K562 (cell line): ENCODE data around the gene KIN. TPM values are rescaled to one million over a fixed set of nuclear protein-coding genes. Genes with fewer than 3 reads are reported as not detected.

Source experiments
- ATAC-seq: fragments of 200-7000 bp; cut with Tn5 transposase; 3 replicates; pipeline ENCODE4 v1.9.1; 2020; ENCODE audit warnings: moderate library complexity
- BruUV-seq: library from RNA; stranded (reverse); fragments of 400-500 nt; replicated peaks from 2 replicates; lab custom pipeline; 2021; lab: Mats Ljungman, UMichigan
- CTCF ChIA-PET: fragments of 300-600 bp; formaldehyde crosslinking; extraction: SDS; loops from one replicate; lab custom pipeline; 2021; ENCODE audit warnings: low intra/inter-chr PET ratio; lab: Yijun Ruan, JAX
- POLR2A ChIA-PET: fragments of 300-600, 350-650 bp; sonication (Branson Sonifier 250); formaldehyde crosslinking; extraction: SDS; loops from one replicate; lab custom pipeline; 2021; ENCODE audit warnings: antibody characterized with exemption, inconsistent platforms; lab: Yijun Ruan, JAX
- DNase-seq, 4 experiments: peaks; one replicate each; pipeline versions ENCODE4 v3.0.0 to v3.0.0-alpha.2; 2011 to 2018; ENCODE audit warnings: low spot score in 3 of 4, mixed read lengths in 3 of 4; ENCODE audit errors: extremely low read depth in 1 of 4
- FAIRE-seq: peaks from 2 replicates; lab custom pipeline; 2011; peaks lifted over from hg19 to GRCh38; lab: Jason Lieb, UNC
- H2AFZ ChIP-seq: 2 replicates; pipeline ENCODE4 v1.6.0; 2011; ENCODE audit warnings: low read depth, low read length, control low read depth, inconsistent platforms
- H3K27ac ChIP-seq: fragments of 200-600 bp; 3 replicates; pipeline ENCODE4 v1.8.0; 2011; ENCODE audit warnings: low read depth, mild to moderate bottlenecking, control low read depth, inconsistent platforms, low read length, moderate library complexity, mixed read lengths; ENCODE audit errors: extremely low read depth
- H3K27me3 ChIP-seq, 2 experiments: fragments of 300-600 bp in 1 of 2; 2 replicates in 1 of 2; 3 replicates in 1 of 2; pipeline versions ENCODE4 v1.6.0 to v1.8.0; 2011; ENCODE audit warnings: inconsistent platforms in 2 of 2, low read length in 2 of 2, mild to moderate bottlenecking in 1 of 2, mixed read lengths in 1 of 2, moderate library complexity in 1 of 2; ENCODE audit not compliant: control insufficient read depth in 2 of 2, insufficient read depth in 2 of 2
- H3K36me3 ChIP-seq: fragments of 300-600 bp; 3 replicates; pipeline ENCODE4 v1.8.0; 2011; ENCODE audit warnings: mild to moderate bottlenecking, low read length, inconsistent platforms; ENCODE audit not compliant: control insufficient read depth, insufficient read depth
- H3K4me1 ChIP-seq, 2 experiments: fragments of 200-600 bp in 1 of 2; replicated peaks in 1 of 2; 2 replicates in 1 of 2; 3 replicates in 1 of 2; pipeline versions ENCODE4 v1.5.1 to v1.8.0; 2011; ENCODE audit warnings: inconsistent platforms in 2 of 2, low read length in 2 of 2, mild to moderate bottlenecking in 1 of 2, mixed read lengths in 1 of 2, moderate library complexity in 1 of 2; ENCODE audit not compliant: control insufficient read depth in 2 of 2, insufficient read depth in 2 of 2
- H3K4me2 ChIP-seq: 2 replicates; pipeline ENCODE4 v1.6.1; 2011; ENCODE audit warnings: low read length, control low read depth, inconsistent platforms, mixed read lengths; ENCODE audit not compliant: insufficient read depth
- H3K4me3 ChIP-seq: fragments of 200-600 bp; sonication (generic), shearing (Covaris generic); 2 replicates; pipeline ENCODE4 v1.5.1; 2016; ENCODE audit warnings: control low read depth, inconsistent platforms
- H3K79me2 ChIP-seq: fragments of 200-600 bp; 3 replicates; pipeline ENCODE4 v1.8.0; 2011; ENCODE audit warnings: low read length, inconsistent platforms; ENCODE audit not compliant: control insufficient read depth, insufficient read depth
- H3K9ac ChIP-seq, 2 experiments: 2 replicates each; pipeline versions ENCODE4 v1.6.0 to v1.6.1; 2011; ENCODE audit warnings: low read depth in 2 of 2, low read length in 2 of 2, control low read depth in 1 of 2, inconsistent platforms in 1 of 2, mild to moderate bottlenecking in 1 of 2, mixed read lengths in 1 of 2; ENCODE audit not compliant: insufficient read depth in 1 of 2
- H3K9me1 ChIP-seq: one replicate; pipeline ENCODE4 v1.6.0; 2011; ENCODE audit warnings: inconsistent platforms, mild to moderate bottlenecking, low read length, moderate library complexity; ENCODE audit not compliant: control insufficient read depth, insufficient read depth
- H3K9me3 ChIP-seq: replicated peaks from 2 replicates; pipeline ENCODE4 v1.5.1; 2011; ENCODE audit warnings: low read depth, low read length, inconsistent platforms; ENCODE audit not compliant: control insufficient read depth, insufficient read depth
- H4K20me1 ChIP-seq: replicated peaks from 2 replicates; pipeline ENCODE4 v1.6.1; 2011; ENCODE audit warnings: low read length, inconsistent platforms, mixed read lengths; ENCODE audit not compliant: control insufficient read depth, insufficient read depth
- ARID1B ChIP-seq: fragments of 450-650 bp; IDR thresholded peaks from 2 replicates; pipeline ENCODE4 v1.6.1; 2016; ENCODE audit warnings: antibody characterized with exemption, mild to moderate bottlenecking, inconsistent platforms
- CXXC5 ChIP-seq: fragments of 250-450 bp; sonication (Bioruptor Pico); IDR thresholded peaks from 2 replicates; pipeline ENCODE4 v1.8.0; 2022; ENCODE audit warnings: inconsistent platforms, mild to moderate bottlenecking, moderate library complexity
- HNRNPL ChIP-seq: fragments of 200-400 bp; formaldehyde crosslinking; IDR thresholded peaks from 2 replicates; pipeline ENCODE4 v1.6.1; 2017; ENCODE audit warnings: low read depth, mild to moderate bottlenecking, low read length
- KDM5B ChIP-seq: fragments of 200-600 bp; sonication (generic); IDR thresholded peaks from 2 replicates; pipeline ENCODE4 v1.6.1; 2012; ENCODE audit warnings: low read depth, mild to moderate bottlenecking, moderate library complexity, low read length, control low read depth, inconsistent platforms; ENCODE audit not compliant: insufficient replicate concordance
- MCM7 ChIP-seq, 2 experiments: fragments of 450-650 bp; IDR thresholded peaks; 2 replicates each; pipeline ENCODE4 v1.6.1; 2016 to 2018
- NFYB ChIP-seq: IDR thresholded peaks from 2 replicates; pipeline ENCODE4 v1.6.1; 2011; ENCODE audit warnings: mild to moderate bottlenecking, moderate library complexity; ENCODE audit not compliant: insufficient read length; ENCODE audit errors: extremely low read depth
- PCBP2 ChIP-seq: fragments of 200-400 bp; formaldehyde crosslinking; IDR thresholded peaks from 2 replicates; pipeline ENCODE4 v1.6.1; 2018; ENCODE audit warnings: low read length, low read depth, mild to moderate bottlenecking, moderate library complexity; ENCODE audit not compliant: poor library complexity, severe bottlenecking
- RBM39 ChIP-seq: fragments of 200-400 bp; formaldehyde crosslinking; optimal IDR thresholded peaks from 2 replicates; pipeline ENCODE3; 2018; ENCODE audit warnings: low read depth, low read length
- RNF2 ChIP-seq: sonication (generic); IDR thresholded peaks from 2 replicates; pipeline ENCODE4 v1.6.1; 2016
- SMARCA5 ChIP-seq: fragments of 450-650 bp; IDR thresholded peaks from 2 replicates; pipeline ENCODE4 v1.6.1; 2016
- SMARCC2 ChIP-seq: fragments of 450-650 bp; IDR thresholded peaks from 2 replicates; pipeline ENCODE4 v1.6.1; 2017; ENCODE audit warnings: antibody characterized with exemption, moderate library complexity, mild to moderate bottlenecking, low read depth
- TCF7 ChIP-seq: sonication (generic); IDR thresholded peaks from 2 replicates; pipeline ENCODE4 v1.6.1; 2016; ENCODE audit warnings: antibody characterized with exemption, borderline replicate concordance
- ZFPM2 ChIP-seq: fragments of 250-450 bp; sonication (Bioruptor Pico); IDR thresholded peaks from 2 replicates; pipeline ENCODE4 v1.5.1; 2022; ENCODE audit warnings: mild to moderate bottlenecking
- ZNF589 ChIP-seq: fragments of 200-800 bp; sonication (Bioruptor generic); IDR thresholded peaks from 2 replicates; pipeline ENCODE4 v1.6.1; 2016; ENCODE audit warnings: low read depth, missing genetic modification characterization, missing compliant biosample characterization
- ZNF830 ChIP-seq: fragments of 250-450 bp; sonication (Bioruptor Pico); IDR thresholded peaks from 2 replicates; pipeline ENCODE4 v1.5.0; 2021; ENCODE audit warnings: mild to moderate bottlenecking
- WGBS: fragments of 100-300 bp; shearing (Covaris generic); methylation state at CpG from one replicate; pipeline ENCODE4 v1.1.6; 2016; ENCODE audit warnings: low coverage, mixed read lengths; ENCODE audit not compliant: insufficient coverage; ENCODE audit errors: missing lambda C conversion rate; 5-methylcytosine and 5-hydroxymethylcytosine counted together
- in situ Hi-C: fragments of 300-500 bp; cut with MboI; formaldehyde crosslinking; loops from 4 replicates; pipeline ENCODE4 v1.15.0; 2018; ENCODE audit warnings: inconsistent platforms, mixed read lengths
- intact Hi-C: fragments of 100-400 bp; cut with micrococcal nuclease; formaldehyde crosslinking; loops from 2 replicates; pipeline ENCODE4 v1.14.2; 2022
- polyA plus RNA-seq, 8 experiments: library from polyadenylated mRNA; depleted of rRNA in 4 of 8; stranded (reverse) in 5 of 8; unstranded in 3 of 8; fragments of >200 nt; fragmentation: Nextera tagmentation in 2 of 8; fragmentation: Illumina TruSeq in 1 of 8; extraction: Ambion mirVana in 2 of 8; extraction: Trizol in 1 of 8; gene quantifications; 2 replicates each; pipeline versions ENCODE4 v1.2.1 to v1.2.3, GENCODE V29; 2011 to 2014; ENCODE audit warnings: inconsistent platforms in 1 of 8, missing spikeins in 1 of 8
- total RNA-seq, 7 experiments: library from RNA; depleted of rRNA in 6 of 7; stranded (reverse); fragments of >200 nt in 6 of 7; fragmentation: Illumina TruSeq in 2 of 7; extraction: Trizol in 2 of 7; gene quantifications; 2 replicates each; pipeline versions ENCODE4 v1.2.1 to v1.2.3, GENCODE V29; 2011 to 2021; ENCODE audit warnings: low replicate concordance in 1 of 7
- TF ChIP-seq, protein P1 (sequence below): fragments of 250-450 bp; sonication (Bioruptor Pico); IDR thresholded peaks from 2 replicates; pipeline ENCODE4 v1.4.0; 2020; ENCODE audit warnings: mild to moderate bottlenecking, moderate library complexity, borderline replicate concordance
- TF ChIP-seq, protein P2 (sequence below): fragments of 450-650 bp; IDR thresholded peaks from 2 replicates; pipeline ENCODE4 v1.6.1; 2016

Gene KIN
- total and polyA plus RNA-seq, 9 of the 15 experiments (the other 6 are each of a cell fraction or from before 2014, with no cell fraction given), result 11.7 to 35.6 (median 16.0) TPM

GRCh38 chr10:7752251-7752650, 35.5 kb downstream of the KIN start:
- FAIRE-seq (no peak), DNase-seq (no peak), ATAC-seq (no peak)
- no TSS peak for BruUV-seq
- Histone ChIP-seq H3K9ac (no peak overlapping the region), H3K9me3 (no peaks in the 10 kb centered on the region), H3K4me2 (no peak overlapping the region), H3K27ac (no peak overlapping the region), H3K9me1 (no peaks in the 10 kb centered on the region), H2AFZ (no peak overlapping the region), H3K4me3 (no peak overlapping the region), H4K20me1 (no peaks in the 10 kb centered on the region), H3K79me2 (no peaks in the 10 kb centered on the region), H3K36me3 (peaks cover 30% of the 10 kb centered on the region), H3K27me3 (no peaks in the 10 kb centered on the region), H3K4me1 (no peaks in the 10 kb centered on the region)
- CTCF ChIA-PET, result no interaction called here
- TF ChIP-seq, protein P1, sequence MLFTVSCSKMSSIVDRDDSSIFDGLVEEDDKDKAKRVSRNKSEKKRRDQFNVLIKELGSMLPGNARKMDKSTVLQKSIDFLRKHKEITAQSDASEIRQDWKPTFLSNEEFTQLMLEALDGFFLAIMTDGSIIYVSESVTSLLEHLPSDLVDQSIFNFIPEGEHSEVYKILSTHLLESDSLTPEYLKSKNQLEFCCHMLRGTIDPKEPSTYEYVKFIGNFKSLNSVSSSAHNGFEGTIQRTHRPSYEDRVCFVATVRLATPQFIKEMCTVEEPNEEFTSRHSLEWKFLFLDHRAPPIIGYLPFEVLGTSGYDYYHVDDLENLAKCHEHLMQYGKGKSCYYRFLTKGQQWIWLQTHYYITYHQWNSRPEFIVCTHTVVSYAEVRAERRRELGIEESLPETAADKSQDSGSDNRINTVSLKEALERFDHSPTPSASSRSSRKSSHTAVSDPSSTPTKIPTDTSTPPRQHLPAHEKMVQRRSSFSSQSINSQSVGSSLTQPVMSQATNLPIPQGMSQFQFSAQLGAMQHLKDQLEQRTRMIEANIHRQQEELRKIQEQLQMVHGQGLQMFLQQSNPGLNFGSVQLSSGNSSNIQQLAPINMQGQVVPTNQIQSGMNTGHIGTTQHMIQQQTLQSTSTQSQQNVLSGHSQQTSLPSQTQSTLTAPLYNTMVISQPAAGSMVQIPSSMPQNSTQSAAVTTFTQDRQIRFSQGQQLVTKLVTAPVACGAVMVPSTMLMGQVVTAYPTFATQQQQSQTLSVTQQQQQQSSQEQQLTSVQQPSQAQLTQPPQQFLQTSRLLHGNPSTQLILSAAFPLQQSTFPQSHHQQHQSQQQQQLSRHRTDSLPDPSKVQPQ, result no peak
- TF ChIP-seq NFYB (no peak), CXXC5 (no peak), SMARCA5 (no peak), HNRNPL (no peak), ZFPM2 (CRISPR knock-in tag) (no peak), ZNF830 (CRISPR knock-in tag) (no peak), TCF7 (no peak), PCBP2 (no peak), KDM5B (no peak), SMARCC2 (no peak), MCM7 (IDR thresholded peaks at IDR 0.05) (no peak), RNF2 (no peak), ARID1B (no peak), ZNF589 (CRISPR knock-in tag) (no peak), RBM39 (no peak)
- TF ChIP-seq, protein P2, sequence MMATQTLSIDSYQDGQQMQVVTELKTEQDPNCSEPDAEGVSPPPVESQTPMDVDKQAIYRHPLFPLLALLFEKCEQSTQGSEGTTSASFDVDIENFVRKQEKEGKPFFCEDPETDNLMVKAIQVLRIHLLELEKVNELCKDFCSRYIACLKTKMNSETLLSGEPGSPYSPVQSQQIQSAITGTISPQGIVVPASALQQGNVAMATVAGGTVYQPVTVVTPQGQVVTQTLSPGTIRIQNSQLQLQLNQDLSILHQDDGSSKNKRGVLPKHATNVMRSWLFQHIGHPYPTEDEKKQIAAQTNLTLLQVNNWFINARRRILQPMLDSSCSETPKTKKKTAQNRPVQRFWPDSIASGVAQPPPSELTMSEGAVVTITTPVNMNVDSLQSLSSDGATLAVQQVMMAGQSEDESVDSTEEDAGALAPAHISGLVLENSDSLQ, result no peak
- WGBS, result 81% methylated on average over 6 of the region's 6 CpGs
- POLR2A ChIA-PET, result interaction anchor here (0.6 kb wide), 1 partner anchor 1510 kb away, joined by 4 read pairs; no protein-coding TSS in a partner anchor
- in situ Hi-C loops (no loop called here), intact Hi-C loops (no loop called here)
